Subcutaneous abdominal adipose tissue (tissue), 5 donors: Measurements from ENCODE around the gene INSM1.

Experiments
- H3K27ac ChIP-seq: one replicate; pipeline ENCODE4 v1.7.0; 2013; ENCODE audit warnings: low read depth, mild to moderate bottlenecking, inconsistent platforms, low read length, moderate library complexity
- H3K27me3 ChIP-seq, 5 donors: one replicate each; pipeline ENCODE4 v1.7.0; 2013; ENCODE audit warnings: low read length in 5 of 5, inconsistent platforms in 1 of 5; ENCODE audit not compliant: control insufficient read depth in 5 of 5, insufficient read depth in 4 of 5
- H3K36me3 ChIP-seq, 5 donors: one replicate each; pipeline ENCODE4 v1.7.0; 2013; ENCODE audit warnings: low read length in 5 of 5; ENCODE audit not compliant: control insufficient read depth in 5 of 5, insufficient read depth in 5 of 5
- H3K4me1 ChIP-seq, 5 donors: one replicate each; pipeline ENCODE4 v1.7.0; 2013; ENCODE audit warnings: low read length in 5 of 5, mild to moderate bottlenecking in 3 of 5, moderate library complexity in 1 of 5; ENCODE audit not compliant: control insufficient read depth in 5 of 5, insufficient read depth in 5 of 5
- H3K4me3 ChIP-seq, 5 donors: one replicate each; pipeline ENCODE4 v1.7.0; 2013; ENCODE audit warnings: low read length in 5 of 5, low read depth in 1 of 5
- H3K9ac ChIP-seq, 5 donors: one replicate each; pipeline ENCODE4 v1.7.0; 2013; ENCODE audit warnings: low read length in 5 of 5, mild to moderate bottlenecking in 4 of 5, moderate library complexity in 3 of 5
- H3K9me3 ChIP-seq, 5 donors: one replicate each; pipeline ENCODE4 v1.7.0; 2013; ENCODE audit warnings: low read length in 5 of 5; ENCODE audit not compliant: control insufficient read depth in 5 of 5
- donor health status: healthy.
- donor health status: healthy.
- donor health status: healthy.
- donor health status: healthy.
- donor health status: healthy.

The INSM1 gene

GRCh38 chr20:20368418-20369249 is 730 bp downstream of the INSM1 start:
- Histone ChIP-seq H3K27me3 (peaks cover 42 to 73% (median 64%) of the 10 kb centered on the region in 5 donors), H3K36me3 (no peaks in the 10 kb centered on the region), H3K4me1 (peaks cover 0 to 44% (median 29%) of the 10 kb centered on the region in 5 donors), H3K9ac (no peak overlapping the region), H3K4me3 (peak overlapping the region in 4 of 5 donors; percentile 27 to 61 (median 48)), H3K27ac (no peak overlapping the region), H3K9me3 (no peaks in the 10 kb centered on the region)

DNA sequence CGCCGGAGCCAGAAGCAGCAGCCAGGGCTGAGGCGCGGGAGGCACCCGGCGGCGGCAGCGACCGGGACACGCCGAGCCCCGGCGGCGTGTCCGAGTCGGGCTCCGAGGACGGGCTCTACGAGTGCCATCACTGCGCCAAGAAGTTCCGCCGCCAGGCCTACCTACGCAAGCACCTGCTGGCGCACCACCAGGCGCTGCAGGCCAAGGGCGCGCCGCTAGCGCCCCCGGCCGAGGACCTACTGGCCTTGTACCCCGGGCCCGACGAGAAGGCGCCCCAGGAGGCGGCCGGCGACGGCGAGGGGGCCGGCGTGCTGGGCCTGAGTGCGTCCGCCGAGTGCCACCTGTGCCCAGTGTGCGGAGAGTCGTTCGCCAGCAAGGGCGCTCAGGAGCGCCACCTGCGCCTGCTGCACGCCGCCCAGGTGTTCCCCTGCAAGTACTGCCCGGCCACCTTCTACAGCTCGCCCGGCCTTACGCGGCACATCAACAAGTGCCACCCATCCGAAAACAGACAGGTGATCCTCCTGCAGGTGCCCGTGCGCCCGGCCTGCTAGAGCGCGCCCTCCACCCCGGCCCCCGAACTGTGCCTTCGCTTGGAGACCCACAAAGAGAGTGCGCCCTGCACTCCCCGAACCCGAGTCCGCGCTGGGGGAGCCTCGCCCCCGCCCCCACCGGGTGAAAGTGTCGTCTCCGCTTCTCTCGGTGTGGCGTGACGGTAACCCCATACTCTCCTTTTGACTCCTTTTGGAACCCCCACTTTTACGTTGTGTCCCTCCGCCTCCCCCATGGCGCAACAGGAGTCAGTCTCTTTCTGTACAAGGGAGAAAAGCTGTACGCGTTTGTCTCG is 1.6 kb downstream of the INSM1 start:
- peak overlapping the region in 3 of 5 donors; percentile 39 to 56 (median 56) for H3K4me3 ChIP-seq
- peaks cover 0 to 36% (median 21%) of the 10 kb centered on the region in 5 donors for H3K4me1 ChIP-seq
- H3K9ac ChIP-seq = no peak overlapping the region
- H3K36me3 ChIP-seq = no peaks in the 10 kb centered on the region
- no peaks in the 10 kb centered on the region for H3K9me3 ChIP-seq
- peaks cover 37 to 73% (median 57%) of the 10 kb centered on the region in 5 donors for H3K27me3 ChIP-seq
- H3K27ac ChIP-seq = no peak overlapping the region

GRCh38 chr20:20370094-20370575 is 2.2 kb downstream of the INSM1 start:
- Histone ChIP-seq H3K27me3 (peaks cover 36 to 67% (median 58%) of the 10 kb centered on the region in 5 donors), H3K4me3 (no peak overlapping the region), H3K9ac (no peak overlapping the region), H3K4me1 (peaks cover 0 to 33% (median 21%) of the 10 kb centered on the region in 5 donors), H3K27ac (no peak overlapping the region), H3K9me3 (no peaks in the 10 kb centered on the region), H3K36me3 (no peaks in the 10 kb centered on the region)

DNA sequence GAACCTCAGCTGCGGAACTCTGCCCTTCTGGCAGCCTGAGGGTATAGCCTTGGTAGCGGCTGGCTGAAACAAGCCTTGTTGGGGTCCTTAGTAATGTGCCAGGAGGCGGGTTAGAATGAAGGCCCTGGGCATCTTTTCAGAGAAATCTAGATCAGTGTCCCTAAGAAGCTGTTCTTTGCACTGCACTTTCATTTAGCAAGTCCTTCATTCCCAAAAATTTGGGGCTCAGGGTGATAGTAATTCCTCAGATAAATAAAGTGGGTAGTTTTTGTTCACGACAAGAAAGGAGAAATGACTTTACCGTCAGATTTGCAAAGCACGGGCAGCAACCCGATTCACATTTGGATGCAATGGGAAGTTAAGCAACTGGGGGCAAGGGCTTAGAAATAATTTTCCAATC is 3.2 kb downstream of the INSM1 start:
- no peak overlapping the region for H3K27ac ChIP-seq
- H3K9ac ChIP-seq = no peak overlapping the region
- H3K4me3 ChIP-seq = no peak overlapping the region
- no peaks in the 10 kb centered on the region for H3K36me3 ChIP-seq
- peaks cover 0 to 33% (median 21%) of the 10 kb centered on the region in 5 donors for H3K4me1 ChIP-seq
- peaks cover 36 to 65% (median 57%) of the 10 kb centered on the region in 5 donors for H3K27me3 ChIP-seq
- no peaks in the 10 kb centered on the region for H3K9me3 ChIP-seq

DNA sequence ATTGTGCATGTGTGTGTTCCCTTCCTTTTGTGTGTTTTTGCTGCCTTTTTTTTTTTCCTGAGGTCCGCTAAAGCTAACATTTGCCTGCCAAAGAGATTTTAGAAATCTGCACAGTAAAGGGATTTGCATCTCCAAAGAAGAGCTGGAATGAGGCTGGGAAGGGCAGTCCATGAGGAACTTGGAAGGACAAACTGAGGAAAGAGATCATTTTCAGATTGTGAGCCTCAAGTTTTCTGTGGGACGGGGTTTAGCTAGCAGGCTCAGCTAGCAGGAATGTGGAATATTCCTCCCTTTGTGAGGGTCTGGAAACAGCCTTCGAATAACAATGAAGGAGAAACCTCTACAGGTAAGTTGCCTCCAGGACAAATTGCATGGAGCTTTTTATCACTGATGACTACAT is 3.8 kb downstream of the INSM1 start:
- Histone ChIP-seq H3K4me3 (no peak overlapping the region), H3K27ac (no peak overlapping the region), H3K27me3 (peaks cover 34 to 63% (median 57%) of the 10 kb centered on the region in 5 donors)

DNA sequence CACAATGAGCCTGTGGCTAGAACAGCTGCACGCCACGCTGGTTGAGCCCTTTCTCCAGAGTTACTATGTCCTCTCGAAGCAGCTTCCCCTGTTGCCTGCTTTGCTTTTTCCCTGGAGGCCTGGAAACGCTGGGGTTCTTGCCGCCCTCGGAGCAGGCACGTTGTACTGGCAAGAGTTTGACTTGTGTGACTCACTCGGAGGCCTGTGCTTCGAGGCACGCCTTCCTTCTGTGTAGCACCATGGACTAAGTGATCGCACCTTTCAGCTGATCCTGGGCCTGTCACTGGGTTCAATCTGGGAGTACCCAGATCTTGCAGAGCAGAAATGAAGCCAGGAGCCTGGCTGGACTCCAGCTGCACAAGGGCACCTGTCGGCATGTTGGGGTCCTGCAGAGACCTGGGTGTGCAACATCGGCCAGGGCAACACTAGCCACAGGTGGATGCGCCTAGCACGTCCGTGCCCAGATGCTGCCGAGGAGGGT is 5.2 kb downstream of the INSM1 start:
- Histone ChIP-seq H3K9me3 (no peaks in the 10 kb centered on the region), H3K4me3 (no peak overlapping the region), H3K4me1 (peaks cover 0 to 22% (median 13%) of the 10 kb centered on the region in 5 donors), H3K27me3 (peaks cover 28 to 56% (median 48%) of the 10 kb centered on the region in 5 donors), H3K36me3 (no peaks in the 10 kb centered on the region), H3K9ac (no peak overlapping the region), H3K27ac (no peak overlapping the region)

More for the DNA sequence above, 3.8 kb downstream of the INSM1 start:
- no peak overlapping the region for H3K9ac ChIP-seq
- no peaks in the 10 kb centered on the region for H3K36me3 ChIP-seq
- no peaks in the 10 kb centered on the region for H3K9me3 ChIP-seq
- peaks cover 0 to 32% (median 21%) of the 10 kb centered on the region in 5 donors for H3K4me1 ChIP-seq

DNA sequence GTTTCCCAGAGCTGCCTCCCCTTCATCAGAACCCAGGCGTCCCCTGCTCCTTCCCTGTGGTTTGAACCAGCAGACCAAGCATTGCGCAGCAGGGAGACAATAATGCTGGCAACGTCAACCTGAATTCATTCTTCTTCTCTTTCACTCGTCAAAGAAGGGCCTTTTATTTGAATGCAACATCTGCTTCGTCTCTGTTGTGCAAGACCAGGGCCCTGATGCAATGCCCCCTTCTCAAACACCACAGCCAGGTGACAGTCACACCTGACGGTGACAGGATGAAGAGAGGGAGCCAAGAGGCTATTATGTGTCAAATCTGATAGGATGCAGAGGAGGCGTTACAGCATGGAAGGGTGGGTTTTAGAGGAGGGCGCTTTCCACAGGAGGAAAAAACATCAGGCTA is 8.0 kb downstream of the INSM1 start:
- Histone ChIP-seq H3K9me3 (peaks cover 0 to 3% (median under 1%) of the 10 kb centered on the region in 5 donors), H3K36me3 (no peaks in the 10 kb centered on the region), H3K9ac (no peak overlapping the region), H3K27ac (no peak overlapping the region), H3K27me3 (peaks cover 12 to 43% (median 33%) of the 10 kb centered on the region in 5 donors), H3K4me1 (peaks cover 0 to 9% (median 0%) of the 10 kb centered on the region in 5 donors), H3K4me3 (no peak overlapping the region)

DNA sequence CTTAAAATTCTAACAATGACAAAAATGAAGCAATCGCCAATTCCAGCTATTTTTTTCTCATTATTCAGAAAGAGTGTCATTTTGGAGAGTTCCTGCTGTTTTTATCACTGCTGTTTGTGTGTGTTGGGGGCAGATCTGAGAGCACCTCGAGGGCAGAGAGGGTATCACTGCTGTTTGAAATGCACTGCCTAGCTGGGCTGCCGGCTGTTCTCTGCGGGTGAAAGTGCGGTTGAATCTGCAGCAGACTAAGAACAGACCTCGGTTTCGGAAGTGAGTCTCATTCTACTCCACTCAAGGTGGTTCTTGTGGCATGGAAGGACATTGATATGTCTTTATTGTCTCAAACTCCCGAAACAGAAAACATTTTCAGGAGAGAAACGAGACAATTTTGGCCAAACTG is 18.3 kb downstream of the INSM1 start:
- Histone ChIP-seq H3K36me3 (peaks cover 0 to 14% (median 10%) of the 10 kb centered on the region in 5 donors), H3K27me3 (peaks cover 0 to 5% (median 3%) of the 10 kb centered on the region in 5 donors), H3K4me1 (no peaks in the 10 kb centered on the region), H3K9ac (no peak overlapping the region), H3K4me3 (no peak overlapping the region), H3K9me3 (no peaks in the 10 kb centered on the region), H3K27ac (no peak overlapping the region)

- Histone ChIP-seq H3K9me3 (no peaks in the 10 kb centered on the region), H3K9ac (no peak overlapping the region), H3K4me1 (peaks cover 0 to 13% (median 8%) of the 10 kb centered on the region in 5 donors), H3K27ac (no peak overlapping the region), H3K27me3 (no peaks in the 10 kb centered on the region), H3K4me3 (no peak overlapping the region), H3K36me3 (peaks cover 0 to 47% (median 44%) of the 10 kb centered on the region in 5 donors)
These were observed 22.5 kb downstream of the INSM1 start for GRCh38 chr20:20390393-20390792.
